ENCODE measurements around the gene CTNNA3. TPM values are rescaled to one million over a fixed set of nuclear protein-coding genes. Genes with fewer than 3 reads are reported as not detected.

CTNNA3 gene
- total and polyA plus RNA-seq, 2 donors (not counting 3 experiments of a cell fraction or from before 2014, with no cell fraction given) = not detected

DNA sequence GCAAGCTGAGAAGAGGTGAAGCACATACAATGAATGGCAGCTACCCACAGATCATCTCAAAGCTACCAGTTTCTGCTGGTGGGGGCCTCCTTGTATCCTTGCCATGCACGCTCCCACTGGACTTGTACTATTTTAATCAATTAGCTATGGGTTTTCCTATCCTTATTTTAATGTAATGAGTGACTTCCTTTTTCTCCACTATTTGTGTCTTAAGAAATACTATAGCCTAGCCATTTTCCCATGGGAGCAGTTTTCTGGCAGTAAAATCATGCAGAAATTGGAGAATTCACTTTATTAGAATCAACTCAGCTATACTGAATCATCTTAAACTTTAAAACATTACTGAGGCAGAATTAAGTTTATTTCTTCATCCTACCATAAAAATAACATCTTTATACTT, 73.5 kb downstream of the CTNNA3 start:
- Histone ChIP-seq H3K27me3 (ENCODE audit: control insufficient read depth in 2 of 2, insufficient read depth in 2 of 2, low read length in 2 of 2) (peaks cover 0 to 6% of the 10 kb centered on the region in 2 experiments), H3K27ac (ENCODE audit: insufficient read depth, low read depth, low read length) (no peak overlapping the region), H3K79me2 (ENCODE audit: control insufficient read depth, insufficient read depth, low read length) (no peaks in the 10 kb centered on the region), H3K9ac (replicated peaks; ENCODE audit: extremely low read depth, insufficient read depth, low read length) (no peak overlapping the region), H4K20me1 (replicated peaks; ENCODE audit: control insufficient read depth, extremely low read depth, insufficient read depth, low read length) (no peaks in the 10 kb centered on the region), H2AFZ (ENCODE audit: low read depth, low read length) (no peak overlapping the region), H3K4me3 (replicated peaks in 1 of 3; ENCODE audit: insufficient read depth in 1 of 3, low read depth in 1 of 3, low read length in 3 of 3) (no peak overlapping the region), H3K4me2 (ENCODE audit: insufficient read depth, low read length) (no peak overlapping the region), H3K9me3 (replicated peaks; ENCODE audit: control insufficient read depth, insufficient read depth, low read length) (no peaks in the 10 kb centered on the region), H3K4me1 (ENCODE audit: control insufficient read depth, extremely low read depth, insufficient read depth, low read length) (no peaks in the 10 kb centered on the region), H3K36me3 (ENCODE audit: control insufficient read depth in 2 of 2, extremely low read depth in 1 of 2, insufficient read depth in 2 of 2, low read length in 2 of 2) (no peaks in the 10 kb centered on the region), H3K9me1 (replicated peaks; ENCODE audit: control insufficient read depth, extremely low read depth, insufficient read depth, low read length) (no peaks in the 10 kb centered on the region)
- ChIA-PET POLR2A (no interaction called here), CTCF (no interaction called here)
- DNase-seq (ENCODE audit: low read depth, low spot score) (no peak), FAIRE-seq (no peak)
- no TSS peak for BruUV-seq (replicated peaks)
- dilution Hi-C loops (cut with MboI; ENCODE audit: extremely low pct_ligation_motif_present, low sequenced_read_pairs) = no loop called here
- intact Hi-C loops (cut with micrococcal nuclease) = no loop called here
- TF ChIP-seq MAX (IDR thresholded peaks at IDR 0.05; ENCODE audit: insufficient read depth, insufficient read length) = no peak
- TF ChIP-seq JUN (IDR thresholded peaks at IDR 0.05; ENCODE audit: borderline replicate concordance, insufficient read depth, insufficient read length, low read depth) = no peak
- TF ChIP-seq CTCF (IDR thresholded peaks at IDR 0.05; ENCODE audit: extremely low read depth in 1 of 2, insufficient read depth in 1 of 2, low read depth in 1 of 2, low read length in 2 of 2) = no peak
- TF ChIP-seq POLR2A (IDR thresholded peaks at IDR 0.05; ENCODE audit: low read depth, low read length) = no peak
- TF ChIP-seq MYC (IDR thresholded peaks at IDR 0.05; ENCODE audit: low read depth, low read length) = no peak
- TF ChIP-seq POLR2AphosphoS5 (IDR thresholded peaks at IDR 0.05; ENCODE audit: insufficient read depth, low read depth, low read length) = no peak
- no peak for TF ChIP-seq EZH2 (IDR thresholded peaks at IDR 0.05; ENCODE audit: borderline replicate concordance, low read depth, low read length, severe bottlenecking)
- TF ChIP-seq FOS (IDR thresholded peaks at IDR 0.05; ENCODE audit: borderline replicate concordance, insufficient read depth, low read length) = no peak
- no peak for TF ChIP-seq GATA2 (IDR thresholded peaks at IDR 0.05; ENCODE audit: insufficient read depth, insufficient read length, low read depth, low read length)
